ENCODE results near the gene SLC35E1.
"Not testable (repeated sequence)": the region's sequence is repeated elsewhere in the genome, so short reads cannot be mapped to it uniquely, and the experiment has no call there.

SLC35E1 gene

GRCh38 chr19:16522559-16523377 lies 49.4 kb downstream of the SLC35E1 start:
- no peak for DNase-seq (ENCODE audit: low read depth, low spot score)

GRCh38 chr19:16521715-16522289 lies 50.4 kb downstream of the SLC35E1 start:
- no peak for DNase-seq (ENCODE audit: low read depth, low spot score)

- DNase-seq (ENCODE audit: low read depth, low spot score), result no peak
Observed at GRCh38 chr19:16520986-16521624, 51.1 kb downstream of the SLC35E1 start.

GRCh38 chr19:16520074-16520973 lies 51.9 kb downstream of the SLC35E1 start:
- DNase-seq (ENCODE audit: low read depth, low spot score), result no peak

- DNase-seq (ENCODE audit: low read depth, low spot score), result no peak
Observed at GRCh38 chr19:16519230-16519687, 53.0 kb downstream of the SLC35E1 start.

- no peak for DNase-seq (ENCODE audit: low read depth, low spot score)
Observed at GRCh38 chr19:16518483-16519229, 53.6 kb downstream of the SLC35E1 start.

GRCh38 chr19:16518061-16518460 lies 54.2 kb downstream of the SLC35E1 start:
- no peak for DNase-seq (ENCODE audit: low read depth, low spot score)

GRCh38 chr19:16516923-16517610 lies 55.1 kb downstream of the SLC35E1 start:
- DNase-seq (ENCODE audit: low read depth, low spot score), result no peak

GRCh38 chr19:16516381-16516780 lies 55.8 kb downstream of the SLC35E1 start:
- DNase-seq (ENCODE audit: low read depth, low spot score), result no peak

- DNase-seq (ENCODE audit: low read depth, low spot score), result no peak
Observed at GRCh38 chr19:16514383-16515019, 57.7 kb downstream of the SLC35E1 start.

GRCh38 chr19:16512611-16513010 lies 59.6 kb downstream of the SLC35E1 start:
- DNase-seq (ENCODE audit: low read depth, low spot score), result not testable (repeated sequence)

- DNase-seq (ENCODE audit: low read depth, low spot score), result no peak
Observed at GRCh38 chr19:16509141-16510061, 62.8 kb downstream of the SLC35E1 start.

- no peak for DNase-seq (ENCODE audit: low read depth, low spot score)
Observed at GRCh38 chr19:16508546-16508945, 63.7 kb downstream of the SLC35E1 start.

GRCh38 chr19:16506961-16507360 lies 65.3 kb downstream of the SLC35E1 start:
- DNase-seq (ENCODE audit: low read depth, low spot score), result no peak

- not testable (repeated sequence) for DNase-seq (ENCODE audit: low read depth, low spot score)
Observed at GRCh38 chr19:16506161-16506560, 66.1 kb downstream of the SLC35E1 start.

GRCh38 chr19:16504271-16504670 lies 67.9 kb downstream of the SLC35E1 start:
- DNase-seq (ENCODE audit: low read depth, low spot score), result no peak
